GM18498 (cell line): ENCODE data around the gene FAM174C.
"Not testable (repeated sequence)": the region's sequence is repeated elsewhere in the genome, so short reads cannot be mapped to it uniquely, and the experiment has no call there.

Experiments
- ATAC-seq: cut with Tn5 transposase; IDR thresholded peaks from one replicate; pipeline ENCODE4 v1.9.1; 2021; ENCODE audit warnings: mild to moderate bottlenecking, moderate library complexity; ENCODE audit not compliant: unreplicated experiment

The FAM174C gene

DNA sequence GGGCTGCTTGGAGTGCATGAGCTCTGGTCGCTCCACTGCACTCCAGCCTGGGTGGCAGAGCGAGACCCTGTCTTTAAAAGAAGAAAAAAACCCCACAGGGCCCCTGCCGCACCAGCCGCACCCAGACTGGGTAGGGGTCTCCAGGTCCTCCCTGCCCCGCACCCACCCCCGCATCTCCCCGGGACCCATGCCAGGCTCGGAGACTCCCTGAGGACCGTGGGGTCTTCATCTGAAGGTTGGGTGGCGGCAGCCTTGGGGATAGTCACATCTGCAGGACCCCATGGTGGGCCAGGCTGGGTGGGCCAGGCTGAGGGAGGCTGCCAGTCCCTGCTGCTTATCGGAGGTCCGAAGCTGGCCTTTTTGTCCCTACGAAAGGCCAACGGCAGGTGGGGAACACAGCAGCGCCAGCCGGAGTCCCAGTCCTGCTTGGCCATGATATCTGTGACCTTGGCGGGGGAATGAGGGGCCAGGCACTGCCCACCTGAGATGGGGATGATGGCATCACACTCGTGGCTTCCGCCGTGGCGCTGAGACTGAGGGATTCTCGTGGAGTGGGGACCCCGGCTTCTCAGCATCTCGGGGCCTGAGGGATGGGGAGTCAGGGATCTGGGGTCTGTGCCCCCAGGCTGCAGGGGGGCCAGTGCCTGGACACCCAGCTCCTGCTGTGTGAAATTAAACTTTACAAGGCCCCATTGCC, 21.4 kb downstream of the FAM174C start:
- no peak for ATAC-seq

DNA sequence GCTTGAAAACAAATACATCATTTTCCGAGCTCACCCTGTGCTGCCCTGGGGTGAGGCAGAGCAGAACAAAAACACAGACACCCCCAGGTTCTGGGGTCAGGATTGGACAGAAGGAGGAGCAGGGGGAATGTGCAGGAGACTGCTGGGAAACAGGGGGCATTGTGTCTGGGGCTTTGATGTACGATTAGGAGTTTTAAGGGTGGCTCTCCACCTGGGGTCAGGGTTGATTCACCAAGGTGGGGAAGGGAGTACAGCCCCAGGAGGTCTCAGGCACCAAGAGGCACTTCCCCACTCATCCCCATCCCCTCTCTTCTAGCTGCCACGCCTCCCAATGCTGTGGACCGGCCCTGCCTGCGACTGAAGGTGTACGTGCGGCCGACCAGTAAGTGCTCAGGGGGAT, 22.9 kb downstream of the FAM174C start:
- no peak for ATAC-seq

DNA sequence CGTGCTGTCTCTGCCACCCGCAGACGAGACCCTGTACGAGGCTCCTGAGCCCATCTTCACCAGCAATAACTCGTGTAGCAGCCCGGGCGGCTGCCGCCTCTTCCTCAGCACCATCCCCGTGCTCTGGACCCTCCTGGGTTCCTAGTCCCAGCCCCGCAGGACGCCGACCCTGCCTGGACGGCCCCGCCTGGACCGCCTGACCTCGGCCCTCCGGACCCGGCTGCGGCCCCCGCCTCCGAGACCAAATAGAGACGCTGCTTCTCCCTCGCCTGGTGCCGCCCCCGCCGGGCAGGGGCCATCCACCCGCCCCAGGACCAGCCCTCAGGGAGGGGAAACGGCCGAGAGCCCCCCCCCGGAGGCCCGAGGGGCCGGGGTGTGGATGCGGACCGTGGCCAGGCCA, 24.5 kb downstream of the FAM174C start:
- no peak for ATAC-seq

DNA sequence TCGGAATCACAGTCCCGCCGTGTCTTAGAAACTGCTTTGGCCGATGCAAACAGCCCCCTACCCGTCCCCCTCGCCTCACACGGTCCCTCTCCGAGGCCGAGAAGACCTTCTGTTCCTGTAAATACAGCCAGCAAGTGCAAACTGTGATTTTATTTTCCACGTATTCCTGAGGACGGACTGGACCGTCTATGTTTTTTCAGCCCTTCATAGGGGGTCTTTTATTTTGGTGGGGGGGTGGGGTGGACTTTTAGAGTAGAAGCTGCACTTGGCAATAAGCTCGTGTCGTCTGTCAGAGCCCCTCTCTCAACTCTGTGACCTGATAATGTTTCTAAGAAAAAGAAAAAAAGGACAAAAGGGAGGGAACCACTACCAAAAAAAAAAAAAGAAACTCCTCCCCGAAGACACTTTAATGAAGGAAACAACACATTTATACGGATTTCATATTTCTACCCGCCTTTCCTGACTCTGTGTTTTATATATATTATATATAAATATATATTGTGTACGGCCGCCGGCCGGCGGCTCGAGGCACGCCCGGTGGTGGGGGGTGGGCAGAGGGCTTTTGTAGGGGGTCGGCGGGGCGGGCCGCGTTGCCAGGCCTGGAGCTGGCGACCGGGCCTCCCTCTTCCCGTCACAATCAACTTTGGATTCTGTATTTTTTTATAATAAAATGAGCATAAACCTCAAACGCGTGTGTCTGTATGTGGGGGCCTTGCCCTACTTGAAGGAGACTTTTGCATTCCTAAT, 25.6 kb downstream of the FAM174C start:
- ATAC-seq: no peak

DNA sequence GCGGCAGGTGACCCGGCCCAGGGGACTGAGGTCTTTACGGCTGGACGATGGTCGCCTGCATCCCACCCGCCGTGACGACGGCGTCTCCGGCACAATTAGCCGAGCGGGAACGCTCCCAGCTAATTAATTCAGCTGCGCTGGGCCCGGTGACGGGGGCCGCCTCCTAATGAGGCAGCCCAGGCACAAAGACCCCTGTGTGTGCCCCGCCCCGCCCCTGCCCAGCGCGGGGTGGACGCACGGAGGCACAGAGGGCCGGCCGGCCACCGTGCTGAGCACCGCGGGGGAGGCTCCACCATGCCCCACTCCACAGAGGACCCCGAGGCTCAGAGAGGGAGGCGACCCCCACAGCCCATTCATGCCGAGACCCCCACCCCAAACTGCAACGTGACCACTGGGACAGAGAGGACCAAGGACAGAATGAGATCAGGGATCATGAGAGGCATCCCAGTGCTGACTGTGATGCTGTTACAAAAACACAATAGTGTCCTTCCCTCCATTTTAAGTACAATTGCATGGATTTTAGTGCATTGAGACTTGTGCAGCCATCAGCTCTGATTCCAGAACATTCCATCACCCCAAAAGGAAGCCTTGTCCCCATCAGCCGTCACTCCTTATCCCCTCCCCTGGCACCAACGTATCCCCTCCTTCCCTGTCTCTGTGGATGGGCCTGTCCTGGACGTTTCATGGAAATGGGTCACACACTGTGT, 27.4 kb downstream of the FAM174C start:
- ATAC-seq: no peak

DNA sequence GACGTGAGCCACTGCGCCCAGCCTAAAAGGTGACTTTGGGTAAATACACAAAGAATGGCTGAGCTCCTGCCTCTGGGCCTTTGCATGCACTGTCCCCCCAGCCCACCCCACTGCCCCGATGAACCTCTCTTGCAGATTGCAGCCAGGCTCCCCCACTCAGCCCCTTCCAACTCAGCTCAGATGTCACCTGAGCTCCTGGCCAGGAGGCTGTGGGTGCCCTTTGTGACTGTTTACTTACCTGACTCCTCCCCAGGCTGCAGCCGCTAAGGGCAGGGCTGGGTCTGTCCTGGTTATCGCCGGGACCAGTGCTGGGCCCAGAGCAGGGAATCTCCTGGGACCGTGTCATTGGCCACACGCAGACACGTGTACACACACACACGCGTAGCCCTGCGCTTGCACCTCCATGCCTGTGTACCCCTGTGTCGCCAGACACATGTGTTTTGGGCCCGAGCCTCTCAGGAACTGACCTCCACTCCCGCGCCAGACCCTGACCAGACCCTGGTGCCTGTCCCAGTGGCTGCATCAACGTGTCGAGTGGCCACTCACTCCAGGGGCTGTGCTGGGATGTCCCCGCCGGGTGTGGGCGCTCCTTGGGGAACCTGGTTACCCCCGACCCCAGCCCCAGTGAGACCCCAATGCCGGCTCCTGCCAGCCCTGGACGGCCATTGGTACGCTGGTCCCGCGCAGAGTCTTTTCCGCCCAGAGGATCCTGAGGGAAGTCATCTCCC, 29.0 kb downstream of the FAM174C start:
- no peak for ATAC-seq

DNA sequence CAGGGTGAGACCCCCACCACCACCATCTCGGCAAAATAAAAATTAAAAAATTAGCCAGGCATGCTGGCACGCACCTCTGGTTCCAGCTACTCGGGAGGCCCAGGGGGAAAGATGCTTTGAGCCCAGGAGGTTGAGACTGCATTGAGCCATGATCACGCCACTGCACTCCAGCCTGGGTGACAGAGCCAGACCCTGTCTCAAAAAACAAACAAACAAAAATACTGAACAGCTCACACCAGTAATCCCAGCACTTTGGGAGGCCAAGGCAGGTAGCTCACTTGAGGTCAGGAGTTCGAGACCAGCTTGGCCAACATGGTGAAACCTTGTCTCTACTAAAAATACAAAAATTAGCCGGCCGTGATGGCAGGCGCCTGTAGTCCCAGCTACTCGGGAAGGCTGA, 30.0 kb downstream of the FAM174C start:
- not testable (repeated sequence) for ATAC-seq

DNA sequence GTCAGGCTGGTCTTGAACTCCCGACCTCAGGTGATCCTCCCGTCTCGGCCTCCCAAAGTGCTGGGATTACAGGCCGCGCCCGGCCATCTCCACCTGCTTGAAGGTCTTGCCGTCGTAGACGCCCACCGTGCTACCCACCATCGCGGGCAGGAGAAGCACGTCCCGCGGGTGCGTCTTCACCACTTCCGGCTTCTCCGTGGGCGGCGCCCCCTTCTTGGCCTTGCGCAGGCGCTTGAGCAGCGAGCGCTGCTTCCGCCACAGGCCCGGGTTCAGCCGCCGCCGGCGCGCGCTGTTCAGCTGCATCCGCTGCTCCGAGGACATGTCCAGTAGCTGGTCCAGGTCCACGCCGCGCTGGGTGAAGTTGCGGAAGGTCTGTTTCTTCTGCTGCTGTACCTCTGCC, 32.0 kb downstream of the FAM174C start:
- no peak for ATAC-seq

DNA sequence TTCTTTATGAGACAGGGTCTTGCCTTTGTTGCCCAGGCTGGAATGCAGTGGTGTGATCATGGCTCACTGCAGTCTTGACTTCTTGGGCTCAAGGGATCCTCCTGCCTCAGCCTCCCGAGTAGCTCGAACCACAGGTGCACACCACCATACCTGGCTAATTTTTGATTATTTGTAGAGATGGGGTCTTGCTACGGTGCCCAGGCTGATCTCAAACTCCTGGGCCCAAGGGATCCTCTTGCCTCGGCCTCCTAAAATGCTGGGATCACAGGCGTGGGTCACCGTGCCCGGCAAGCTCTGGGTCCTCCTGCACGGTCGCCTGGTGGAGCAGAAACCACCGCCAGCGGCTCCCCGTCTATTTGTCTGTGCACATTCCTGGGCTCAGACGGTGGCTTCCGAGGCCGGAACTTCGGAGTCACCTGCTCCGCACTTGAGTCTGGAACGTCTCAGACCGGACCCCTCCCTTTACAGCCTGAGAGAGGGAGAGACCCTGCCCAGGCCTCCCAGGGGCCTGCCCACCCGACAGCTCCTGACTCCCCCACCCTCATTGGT, 32.5 kb downstream of the FAM174C start:
- ATAC-seq: no peak

DNA sequence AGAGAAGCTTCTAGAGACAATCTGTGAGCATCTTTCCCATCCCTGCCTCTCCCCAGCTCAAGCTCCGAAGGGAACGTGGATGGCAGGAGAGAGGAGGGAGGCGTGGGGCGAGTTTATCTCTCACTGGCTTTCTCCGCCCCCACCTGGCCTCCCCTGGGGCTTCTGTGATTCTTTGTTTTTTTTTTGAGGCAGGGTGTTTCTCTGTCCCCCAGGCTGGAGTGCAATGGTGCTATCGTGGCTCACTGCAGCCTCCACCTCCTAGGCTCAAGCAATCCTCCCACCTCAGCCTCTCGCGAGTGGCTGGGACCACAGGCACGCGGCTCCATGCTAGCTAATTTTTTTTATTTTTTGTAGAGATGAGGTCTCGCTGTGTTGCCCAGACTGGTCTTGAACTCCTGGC, 33.4 kb downstream of the FAM174C start:
- ATAC-seq: no peak

DNA sequence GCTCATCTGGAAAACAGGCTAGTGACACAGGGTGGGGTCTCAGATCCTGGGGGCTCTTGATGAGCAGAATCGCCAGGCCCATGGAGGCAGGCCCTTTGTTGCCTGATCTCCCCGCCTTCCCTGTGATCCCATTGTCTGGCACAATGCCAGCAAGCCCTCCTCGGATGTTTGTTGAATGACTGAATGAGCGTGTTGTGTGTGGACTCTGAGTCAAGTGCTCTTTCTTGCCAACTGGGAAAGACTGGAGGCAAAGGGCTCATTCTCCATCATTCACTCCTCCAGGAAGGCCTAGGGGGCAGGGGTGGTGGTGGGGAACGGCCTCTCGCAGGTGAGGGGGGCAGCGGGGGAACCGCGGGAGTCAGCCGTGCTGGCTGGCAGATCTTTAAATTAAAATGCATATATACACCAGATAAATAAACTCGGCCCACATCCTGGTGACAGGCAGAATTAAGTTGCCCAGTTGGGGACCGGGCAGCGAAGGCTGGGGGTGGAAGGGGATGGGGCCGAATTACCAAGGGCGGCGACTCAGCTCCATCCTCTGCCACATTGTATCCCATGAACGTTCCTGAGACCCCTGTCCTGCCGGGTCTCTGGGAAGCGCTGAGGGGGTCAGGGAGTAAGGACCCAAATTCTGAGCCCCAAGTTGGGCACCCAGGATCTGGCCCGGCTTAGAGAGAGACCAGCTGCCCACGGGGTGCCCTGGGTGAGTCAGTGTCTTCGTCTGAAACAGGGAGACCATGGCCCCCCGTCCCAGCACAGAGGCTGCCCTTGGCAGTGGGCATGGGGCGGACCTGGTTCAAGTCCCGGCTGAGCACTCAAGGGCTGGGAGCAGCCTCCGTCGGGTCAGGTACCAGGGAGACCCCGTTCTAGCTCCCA, 34.9 kb downstream of the FAM174C start:
- ATAC-seq: no peak

DNA sequence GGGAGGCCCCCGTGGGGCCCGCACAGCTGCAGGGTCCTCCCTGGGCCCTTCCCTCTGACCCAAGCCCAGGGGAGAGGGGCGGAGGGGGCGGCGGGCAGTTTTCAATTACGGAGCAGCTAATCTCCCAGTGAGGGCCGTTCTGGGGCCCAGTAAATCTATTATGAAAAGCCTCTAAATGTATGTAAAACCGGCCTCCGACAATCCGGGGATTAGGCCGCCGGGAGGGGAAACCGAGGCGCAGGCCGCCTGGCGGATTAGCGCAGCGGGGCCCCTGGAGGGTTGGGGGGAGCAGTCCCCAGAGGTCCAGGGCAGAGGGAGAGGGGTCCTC, 35.5 kb downstream of the FAM174C start:
- ATAC-seq: no peak

DNA sequence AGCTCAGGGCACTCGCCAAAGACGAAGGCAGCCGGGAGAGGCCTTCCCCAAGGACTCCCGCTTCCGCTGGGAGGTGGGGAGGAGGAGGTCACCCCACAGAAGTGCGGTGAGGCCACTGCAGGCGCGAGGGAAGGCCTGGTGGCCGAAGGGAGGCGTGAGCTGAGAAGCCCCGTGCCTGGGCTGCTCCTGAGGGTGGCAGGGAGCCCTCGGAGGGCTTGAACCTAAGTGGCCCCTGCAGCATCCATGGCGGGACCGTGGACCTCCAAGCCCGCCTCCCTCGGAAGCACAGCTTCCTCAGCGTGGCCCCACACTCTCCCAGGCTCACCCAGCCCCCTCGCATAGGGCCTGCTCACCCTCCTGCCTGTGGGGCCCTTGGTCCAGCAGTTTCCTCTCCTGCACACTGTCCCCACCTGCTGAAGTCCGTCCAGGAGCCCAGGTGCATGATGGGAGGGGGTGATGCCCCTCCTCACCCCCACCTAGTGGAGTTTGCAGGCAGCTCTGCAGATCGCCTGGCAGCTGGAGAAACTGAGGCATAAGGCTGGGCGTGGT, 36.3 kb downstream of the FAM174C start:
- no peak for ATAC-seq

DNA sequence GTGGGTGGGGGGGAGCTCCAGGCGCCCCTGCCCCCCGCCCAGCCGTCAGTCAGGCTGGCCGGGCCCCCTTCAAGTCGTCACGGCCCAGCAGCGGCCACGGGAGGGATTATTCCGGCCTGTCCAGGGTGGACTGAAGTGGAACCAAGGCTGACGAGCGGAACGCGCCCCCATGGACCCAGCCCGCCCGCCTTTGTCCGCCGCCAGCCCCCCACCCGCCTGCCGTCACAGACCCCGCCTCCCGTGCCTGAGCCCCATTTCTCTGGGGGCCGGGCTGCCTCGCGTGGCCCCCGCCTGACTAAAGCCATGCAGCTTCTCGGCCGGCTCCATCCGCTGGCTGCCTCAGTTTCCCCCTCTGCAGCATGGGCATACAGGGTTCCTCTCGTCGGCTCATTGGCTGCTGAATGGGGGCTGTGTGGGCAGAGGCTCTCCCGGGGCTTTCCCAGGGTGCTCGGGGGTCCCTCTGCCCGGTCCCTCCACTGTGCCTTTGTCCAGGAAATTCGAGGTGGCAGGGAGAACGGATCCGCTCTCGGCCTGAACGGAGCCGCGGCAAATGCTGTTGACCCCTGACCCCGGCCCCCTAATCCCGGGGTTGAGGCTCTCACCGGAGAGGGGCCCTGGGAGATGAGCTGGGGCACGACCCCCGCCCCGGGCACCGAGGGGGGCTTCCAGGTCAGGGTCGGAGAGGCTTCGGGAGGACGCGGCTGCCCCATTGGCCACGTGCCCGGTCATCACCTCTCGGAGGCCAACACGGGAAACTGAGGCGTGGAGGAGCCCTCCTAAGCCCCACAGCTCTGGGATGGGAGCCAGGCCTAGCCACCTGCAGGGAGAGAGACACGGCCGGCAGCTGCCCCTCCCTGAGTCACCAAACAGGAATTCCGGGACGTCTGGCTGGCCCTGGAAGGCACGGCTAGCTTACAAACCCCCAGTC, 37.7 kb downstream of the FAM174C start:
- ATAC-seq: no peak

DNA sequence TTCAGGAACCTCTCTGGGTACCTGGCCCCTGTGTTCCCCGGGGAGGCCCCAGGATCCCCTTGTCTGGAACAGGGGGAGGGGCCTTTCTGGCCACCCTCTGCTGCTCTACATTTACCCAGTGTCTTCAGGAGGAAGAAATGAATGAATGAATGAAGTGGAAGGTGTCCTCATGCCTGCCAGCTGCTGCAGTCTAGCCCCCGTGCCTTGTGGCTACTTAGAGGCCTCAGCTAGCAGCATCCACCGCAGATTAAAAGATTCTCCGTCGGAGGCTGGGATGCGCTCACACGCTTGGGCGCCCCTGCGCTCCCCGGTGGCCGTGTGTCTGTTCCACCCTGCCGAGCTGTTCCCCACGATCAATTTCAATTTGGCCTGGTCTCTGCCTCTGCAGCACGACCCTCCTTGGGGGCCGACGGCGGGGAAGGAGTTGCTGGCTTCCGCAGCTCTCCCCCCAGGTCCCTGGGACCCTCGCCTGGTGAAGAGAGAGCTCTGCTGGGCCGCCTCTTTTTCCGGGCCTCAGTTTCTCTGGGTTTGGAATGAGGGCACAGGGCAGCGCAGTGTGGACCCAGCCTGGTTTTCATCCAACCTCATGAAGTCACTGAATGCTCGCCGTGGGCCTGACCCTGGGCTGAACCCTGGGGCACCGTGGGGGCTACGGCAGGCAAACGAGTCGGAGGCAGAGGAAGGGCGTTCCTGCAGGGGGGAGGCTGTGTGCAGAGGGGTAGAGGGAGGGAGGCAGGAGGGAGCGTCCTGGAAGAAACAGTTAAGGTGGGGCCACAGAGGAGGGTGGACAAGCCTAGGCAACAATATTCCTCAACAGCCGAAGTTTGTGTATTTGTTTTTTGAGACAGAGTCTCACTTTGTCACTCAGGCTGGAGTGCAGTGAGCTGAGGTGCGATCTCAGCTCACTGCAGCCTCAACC, 38.6 kb downstream of the FAM174C start:
- no peak for ATAC-seq

DNA sequence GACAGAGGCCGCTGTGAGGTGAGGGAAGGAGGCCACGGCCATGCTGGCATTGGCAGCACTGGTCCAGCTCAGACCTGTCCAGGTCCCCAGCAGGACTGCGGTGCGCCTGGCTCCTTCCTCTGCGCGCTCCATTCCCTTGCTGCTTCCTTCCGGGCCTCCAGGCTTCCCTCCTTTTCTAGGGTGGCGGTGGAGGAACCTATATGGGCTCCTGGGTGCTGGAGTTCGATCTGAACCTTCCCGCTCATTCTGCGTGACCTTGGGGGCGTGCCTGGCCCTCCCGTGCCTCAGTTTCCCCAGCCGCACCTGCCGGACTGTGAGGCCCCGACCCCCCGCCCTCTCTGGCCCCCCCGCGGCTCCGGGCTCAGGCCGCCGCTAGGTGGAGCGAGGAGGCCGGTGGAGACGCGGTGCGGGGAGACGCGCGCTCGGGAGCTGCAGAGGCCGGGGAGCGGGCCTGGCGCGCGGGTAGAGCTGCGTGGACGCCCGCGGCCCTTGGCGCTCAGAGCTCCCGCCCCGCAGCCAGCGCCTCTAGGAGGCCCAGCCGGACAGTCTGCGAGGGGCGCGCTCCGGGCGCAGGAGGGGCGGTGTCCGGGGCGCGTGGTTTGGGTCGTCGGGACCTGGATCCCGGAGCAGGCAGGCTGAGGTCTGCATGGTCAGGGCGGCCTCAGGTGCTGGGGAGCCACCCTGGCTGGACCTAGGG, 40.3 kb downstream of the FAM174C start:
- no peak for ATAC-seq

DNA sequence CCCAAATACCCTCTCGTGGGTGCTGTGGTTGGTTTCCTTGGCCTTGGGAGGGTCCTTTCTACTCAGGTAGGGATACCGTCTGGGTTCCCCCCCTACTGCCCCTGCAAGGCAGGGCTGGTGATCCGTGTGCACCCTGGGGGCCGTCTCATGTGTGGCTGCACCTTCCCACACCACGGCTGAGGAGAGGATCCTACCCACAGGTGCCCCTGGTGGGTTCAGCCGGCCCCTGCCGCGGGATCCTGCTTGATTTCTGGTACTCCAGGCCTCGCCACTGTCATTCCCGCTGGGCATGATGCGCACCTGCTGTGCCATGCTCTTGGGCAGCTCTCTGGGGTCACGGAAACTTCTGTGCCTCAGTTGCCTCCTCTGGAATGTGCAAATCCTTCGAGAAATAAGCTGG, 41.1 kb downstream of the FAM174C start:
- ATAC-seq: no peak
